ENCODE measurements around the gene OPCML.

OPCML gene

GRCh38 chr11:133021553-133021952 lies 510.7 kb downstream of the OPCML start:
- no peak for TF ChIP-seq CTCF (IDR thresholded peaks at IDR 0.05; ENCODE audit: insufficient read depth, low read depth, low read length, missing control alignments)
- DNase-seq (ENCODE audit: low read depth) = no peak
- H3K4me3 ChIP-seq (ENCODE audit: low read length) = no peak overlapping the region

- DNase-seq (ENCODE audit: low read depth) = no peak
- TF ChIP-seq CTCF (IDR thresholded peaks at IDR 0.05; ENCODE audit: insufficient read depth, low read depth, low read length, missing control alignments) = no peak
Observed at GRCh38 chr11:133020372-133020714, 512.0 kb downstream of the OPCML start.

GRCh38 chr11:133019545-133020371 lies 512.5 kb downstream of the OPCML start:
- no peak for DNase-seq (ENCODE audit: low read depth)
- no peak for TF ChIP-seq CTCF (IDR thresholded peaks at IDR 0.05; ENCODE audit: insufficient read depth, low read depth, low read length, missing control alignments)
- H3K4me3 ChIP-seq (ENCODE audit: low read length) = no peak overlapping the region

More at GRCh38 chr11:133020372-133020714, 512.0 kb downstream of the OPCML start:
- no peak overlapping the region for H3K4me3 ChIP-seq (ENCODE audit: low read length)

- DNase-seq (ENCODE audit: low read depth) = no peak
- TF ChIP-seq CTCF (IDR thresholded peaks at IDR 0.05; ENCODE audit: insufficient read depth, low read depth, low read length, missing control alignments) = no peak
- H3K4me3 ChIP-seq (ENCODE audit: low read length) = no peak overlapping the region
Observed at GRCh38 chr11:133015457-133015856, 516.8 kb downstream of the OPCML start.

GRCh38 chr11:133014337-133014736 lies 518.0 kb downstream of the OPCML start:
- H3K4me3 ChIP-seq (ENCODE audit: low read length) = no peak overlapping the region
- DNase-seq (ENCODE audit: low read depth) = no peak
- no peak for TF ChIP-seq CTCF (IDR thresholded peaks at IDR 0.05; ENCODE audit: insufficient read depth, low read depth, low read length, missing control alignments)

- TF ChIP-seq CTCF (IDR thresholded peaks at IDR 0.05; ENCODE audit: insufficient read depth, low read depth, low read length, missing control alignments) = no peak
- H3K4me3 ChIP-seq (ENCODE audit: low read length) = no peak overlapping the region
- DNase-seq (ENCODE audit: low read depth) = no peak
Observed at GRCh38 chr11:133012803-133013202, 519.5 kb downstream of the OPCML start.

GRCh38 chr11:133011604-133012003 lies 520.7 kb downstream of the OPCML start:
- no peak overlapping the region for H3K4me3 ChIP-seq (ENCODE audit: low read length)
- DNase-seq (ENCODE audit: low read depth) = no peak
- no peak for TF ChIP-seq CTCF (IDR thresholded peaks at IDR 0.05; ENCODE audit: insufficient read depth, low read depth, low read length, missing control alignments)

Data from epithelial cell of esophagus (primary cell).